PC-9 (cell line): ENCODE results near the gene PPP2R3B. TPM values are rescaled to one million over a fixed set of nuclear protein-coding genes. Genes with fewer than 3 reads are reported as not detected.

Source experiments
- BruUV-seq: library from RNA; stranded (reverse); fragments of 400-500 nt; replicated peaks from 2 replicates; lab custom pipeline; 2021; lab: Mats Ljungman, UMichigan
- CTCF ChIA-PET: fragments of 300-600 bp; sonication (Branson Sonifier 250); formaldehyde crosslinking; loops from one replicate; lab custom pipeline; 2022; ENCODE audit warnings: antibody characterized with exemption; lab: Charles Lee
- POLR2A ChIA-PET: fragments of 300-600 bp; sonication (Branson Sonifier 250); formaldehyde crosslinking; loops from one replicate; lab custom pipeline; 2022; ENCODE audit warnings: antibody characterized with exemption; ENCODE audit not compliant: unreplicated experiment; lab: Charles Lee
- DNase-seq, 2 experiments: peaks; one replicate each; pipeline versions ENCODE4 v3.0.0 to v3.0.0-alpha.2; 2015 to 2022; ENCODE audit warnings: mixed read lengths in 1 of 2
- H2AFZ ChIP-seq: fragments of 200-600 bp; sonication (generic); 2 replicates; pipeline ENCODE4 v1.8.1; 2017; ENCODE audit warnings: antibody characterized with exemption
- H3F3A ChIP-seq: fragments of 200-600 bp; sonication (generic); 2 replicates; pipeline ENCODE4 v1.8.1; 2017; ENCODE audit warnings: antibody characterized with exemption, mild to moderate bottlenecking, low read depth; ENCODE audit not compliant: insufficient read depth
- H3K27ac ChIP-seq: fragments of 200-600 bp; sonication (generic); 2 replicates; pipeline ENCODE4 v1.6.1; 2016; ENCODE audit warnings: mixed run types
- H3K27me3 ChIP-seq: fragments of 200-600 bp; sonication (generic); 2 replicates; pipeline ENCODE4 v1.6.1; 2016; ENCODE audit warnings: low read depth, mixed run types; ENCODE audit not compliant: insufficient read depth
- H3K36me3 ChIP-seq: fragments of 200-600 bp; sonication (generic); 2 replicates; pipeline ENCODE4 v1.6.1; 2016; ENCODE audit warnings: low read depth, mixed run types
- H3K4me1 ChIP-seq: fragments of 200-600 bp; sonication (generic); replicated peaks from 2 replicates; pipeline ENCODE4 v1.6.1; 2016; ENCODE audit warnings: mixed run types; ENCODE audit not compliant: insufficient read depth
- H3K4me2 ChIP-seq: fragments of 200-600 bp; sonication (generic); 2 replicates; pipeline ENCODE4 v1.6.1; 2017; ENCODE audit warnings: mixed run types
- H3K4me3 ChIP-seq: fragments of 200-600 bp; sonication (generic); 2 replicates; pipeline ENCODE4 v1.6.1; 2016; ENCODE audit warnings: mixed run types
- H3K79me2 ChIP-seq: fragments of 200-600 bp; sonication (generic); 2 replicates; pipeline ENCODE4 v1.6.1; 2017; ENCODE audit warnings: low read depth, mixed run types
- H3K9me2 ChIP-seq: fragments of 200-600 bp; sonication (generic); 2 replicates; pipeline ENCODE4 v1.8.1; 2017; ENCODE audit warnings: mild to moderate bottlenecking; ENCODE audit not compliant: insufficient read depth
- H3K9me3 ChIP-seq: fragments of 200-600 bp; sonication (generic); 2 replicates; pipeline ENCODE4 v1.8.1; 2016; ENCODE audit warnings: low read depth; ENCODE audit not compliant: insufficient read depth
- H4K20me1 ChIP-seq: fragments of 200-600 bp; sonication (generic); 2 replicates; pipeline ENCODE4 v1.8.1; 2017; ENCODE audit not compliant: insufficient read depth
- CTCF ChIP-seq: fragments of 200-600 bp; sonication (generic); conservative IDR thresholded peaks from 2 replicates; pipeline ENCODE4 v1.6.1; 2017; ENCODE audit warnings: mixed run types, antibody characterized with exemption, mild to moderate bottlenecking, moderate library complexity
- EZH2 ChIP-seq: fragments of 200-600 bp; sonication (generic); IDR thresholded peaks from 2 replicates; pipeline ENCODE4 v1.8.0; 2017; ENCODE audit warnings: antibody characterized with exemption, low read depth
- intact Hi-C: fragments of 100-400 bp; cut with micrococcal nuclease; formaldehyde crosslinking; loops from one replicate; pipeline ENCODE4 v1.10.0; 2022; ENCODE audit not compliant: unreplicated experiment
- total RNA-seq: library from RNA; stranded (reverse); gene quantifications from 2 replicates; pipeline ENCODE4 v1.2.3, GENCODE V29; 2021

Gene PPP2R3B
- total RNA-seq, 1 experiment from 2014 or later, result 32.5 TPM

GRCh38 chrX:344371-344901 lies 42.3 kb downstream of the PPP2R3B start:
- H3K27ac ChIP-seq, result no peak overlapping the region
- POLR2A ChIA-PET, result no interaction called here
- H2AFZ ChIP-seq, result no peak overlapping the region
- DNase-seq, result no peak
- no peak for TF ChIP-seq CTCF
- no peak for TF ChIP-seq EZH2
- no peak overlapping the region for H3K4me3 ChIP-seq
- no peaks in the 10 kb centered on the region for H4K20me1 ChIP-seq
- BruUV-seq, result no TSS peak
- no peaks in the 10 kb centered on the region for H3K27me3 ChIP-seq
- no peak overlapping the region for H3K4me2 ChIP-seq
- H3K9me3 ChIP-seq, result no peaks in the 10 kb centered on the region
- CTCF ChIA-PET, result no interaction called here
- no peaks in the 10 kb centered on the region for H3F3A ChIP-seq
- intact Hi-C loops, result no loop called here
- H3K4me1 ChIP-seq, result no peaks in the 10 kb centered on the region
- H3K9me2 ChIP-seq, result no peaks in the 10 kb centered on the region
- no peaks in the 10 kb centered on the region for H3K36me3 ChIP-seq
- H3K79me2 ChIP-seq, result no peaks in the 10 kb centered on the region

- no peaks in the 10 kb centered on the region for H3F3A ChIP-seq
- no TSS peak for BruUV-seq
- H3K9me3 ChIP-seq, result no peaks in the 10 kb centered on the region
- no peaks in the 10 kb centered on the region for H3K4me1 ChIP-seq
- H3K4me2 ChIP-seq, result no peak overlapping the region
- no peaks in the 10 kb centered on the region for H3K36me3 ChIP-seq
- intact Hi-C loops, result no loop called here
- no peak overlapping the region for H2AFZ ChIP-seq
- H3K27me3 ChIP-seq, result no peaks in the 10 kb centered on the region
- POLR2A ChIA-PET, result no interaction called here
- H3K27ac ChIP-seq, result no peak overlapping the region
- no peak overlapping the region for H3K4me3 ChIP-seq
- no peaks in the 10 kb centered on the region for H4K20me1 ChIP-seq
- H3K9me2 ChIP-seq, result no peaks in the 10 kb centered on the region
- H3K79me2 ChIP-seq, result no peaks in the 10 kb centered on the region
- TF ChIP-seq EZH2, result no peak
- CTCF ChIA-PET, result no interaction called here
- no peak for DNase-seq
These were observed 45.1 kb downstream of the PPP2R3B start for GRCh38 chrX:341541-342101.

GRCh38 chrX:340641-341423 lies 45.9 kb downstream of the PPP2R3B start:
- no peaks in the 10 kb centered on the region for H3K9me3 ChIP-seq
- H3K79me2 ChIP-seq, result no peaks in the 10 kb centered on the region
- H3K9me2 ChIP-seq, result no peaks in the 10 kb centered on the region
- no peak for TF ChIP-seq EZH2
- no peak for TF ChIP-seq CTCF
- H3F3A ChIP-seq, result no peaks in the 10 kb centered on the region
- no peaks in the 10 kb centered on the region for H3K27me3 ChIP-seq
- H3K4me3 ChIP-seq, result no peak overlapping the region
- CTCF ChIA-PET, result no interaction called here
- no peak overlapping the region for H2AFZ ChIP-seq
- H3K27ac ChIP-seq, result no peak overlapping the region
- no peaks in the 10 kb centered on the region for H4K20me1 ChIP-seq
- POLR2A ChIA-PET, result no interaction called here
- H3K4me2 ChIP-seq, result no peak overlapping the region
- DNase-seq, result no peak
- BruUV-seq, result no TSS peak
- H3K4me1 ChIP-seq, result no peaks in the 10 kb centered on the region
- intact Hi-C loops, result no loop called here
- no peaks in the 10 kb centered on the region for H3K36me3 ChIP-seq
